ENCODE data around the gene PLEKHM3. TPM values are rescaled to one million over a fixed set of nuclear protein-coding genes. Genes with fewer than 3 reads are reported as not detected.

PLEKHM3 gene
- polyA plus RNA-seq, 4 donors, result 0.89 to 12.1 (median 2.1) TPM

DNA sequence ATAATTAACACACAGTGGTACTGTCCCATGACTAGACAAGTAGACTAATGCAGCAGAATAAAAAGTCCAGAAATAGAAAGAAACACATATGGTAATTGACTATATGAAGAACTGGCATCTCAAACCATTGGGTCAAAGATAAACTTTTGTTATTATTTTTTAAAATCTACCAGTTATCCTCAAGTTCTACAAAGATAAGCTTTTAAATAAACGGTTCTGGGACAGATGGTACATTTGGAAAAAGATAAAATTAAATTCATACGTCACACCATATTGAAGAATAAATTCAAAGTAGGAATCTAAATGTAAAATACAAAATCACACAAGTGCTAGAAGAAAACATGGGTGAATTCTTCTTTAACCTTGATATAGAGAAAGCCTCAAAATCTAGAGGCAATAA lies 37.6 kb upstream of the PLEKHM3 start:
- DNase-seq (no peak), FAIRE-seq (no peak)
- Histone ChIP-seq H3K36me3 (ENCODE audit: control insufficient read depth in 3 of 3, insufficient read depth in 2 of 3, low read depth in 1 of 3, low read length in 3 of 3) (no peaks in the 10 kb centered on the region), H3K9me3 (ENCODE audit: control insufficient read depth in 2 of 2, insufficient read depth in 1 of 2, low read depth in 1 of 2, low read length in 1 of 2) (no peaks in the 10 kb centered on the region), H3K27ac (ENCODE audit: low read depth in 1 of 3, low read length in 2 of 3) (no peak overlapping the region), H3K4me1 (ENCODE audit: control insufficient read depth in 3 of 3, insufficient read depth in 2 of 3, low read depth in 1 of 3, low read length in 2 of 3) (no peaks in the 10 kb centered on the region), H3K4me3 (ENCODE audit: low read depth in 1 of 3, low read length in 3 of 3) (no peak overlapping the region), H3K27me3 (ENCODE audit: control insufficient read depth in 3 of 3, insufficient read depth in 3 of 3, low read length in 3 of 3) (peaks cover 0 to 3% (median 0%) of the 10 kb centered on the region in 3 donors)
- 65 to 73% (median 69%) methylated on average over 2 of the region's 2 CpGs for WGBS, 3 donors

GRCh38 chr2:208062113-208062512 lies 36.8 kb upstream of the PLEKHM3 start:
- Histone ChIP-seq H3K4me1 (ENCODE audit: control insufficient read depth in 3 of 3, insufficient read depth in 2 of 3, low read depth in 1 of 3, low read length in 2 of 3) (no peaks in the 10 kb centered on the region), H3K4me3 (ENCODE audit: low read depth in 1 of 3, low read length in 3 of 3) (no peak overlapping the region), H3K36me3 (ENCODE audit: control insufficient read depth in 3 of 3, insufficient read depth in 2 of 3, low read depth in 1 of 3, low read length in 3 of 3) (no peaks in the 10 kb centered on the region), H3K27me3 (ENCODE audit: control insufficient read depth in 3 of 3, insufficient read depth in 3 of 3, low read length in 3 of 3) (peaks cover 0 to 3% (median 0%) of the 10 kb centered on the region in 3 donors), H3K9me3 (ENCODE audit: control insufficient read depth in 2 of 2, insufficient read depth in 1 of 2, low read depth in 1 of 2, low read length in 1 of 2) (no peaks in the 10 kb centered on the region), H3K27ac (ENCODE audit: low read depth in 1 of 3, low read length in 2 of 3) (no peak overlapping the region)
- DNase-seq (peak; percentile 39 to 69), FAIRE-seq (no peak)
- WGBS, 3 donors, result 13 to 38% (median 36%) methylated on average over 4 of the region's 4 CpGs

- H3K4me1 ChIP-seq (ENCODE audit: control insufficient read depth in 3 of 3, insufficient read depth in 2 of 3, low read depth in 1 of 3, low read length in 2 of 3), result no peaks in the 10 kb centered on the region
- peaks cover 0 to 3% (median 0%) of the 10 kb centered on the region in 3 donors for H3K27me3 ChIP-seq (ENCODE audit: control insufficient read depth in 3 of 3, insufficient read depth in 3 of 3, low read length in 3 of 3)
- 94 to 100% (median 97%) methylated on average over 1 of the region's 1 CpG for WGBS, 3 donors
- H3K4me3 ChIP-seq (ENCODE audit: low read depth in 1 of 3, low read length in 3 of 3), result no peak overlapping the region
- no peak for DNase-seq
- H3K27ac ChIP-seq (ENCODE audit: low read depth in 1 of 3, low read length in 2 of 3), result no peak overlapping the region
- H3K9me3 ChIP-seq (ENCODE audit: control insufficient read depth in 2 of 2, insufficient read depth in 1 of 2, low read depth in 1 of 2, low read length in 1 of 2), result no peaks in the 10 kb centered on the region
- no peaks in the 10 kb centered on the region for H3K36me3 ChIP-seq (ENCODE audit: control insufficient read depth in 3 of 3, insufficient read depth in 2 of 3, low read depth in 1 of 3, low read length in 3 of 3)
- FAIRE-seq, result no peak
Measured at GRCh38 chr2:208057108-208057507, 31.8 kb upstream of the PLEKHM3 start.

GRCh38 chr2:208049441-208049840 lies 24.1 kb upstream of the PLEKHM3 start:
- WGBS, 3 donors, result 63 to 75% (median 65%) methylated on average over 2 of the region's 2 CpGs

GRCh38 chr2:208049006-208049405 lies 23.7 kb upstream of the PLEKHM3 start:
- DNase-seq, result no peak
- Histone ChIP-seq H3K9me3 (ENCODE audit: control insufficient read depth in 2 of 2, insufficient read depth in 1 of 2, low read depth in 1 of 2, low read length in 1 of 2) (no peaks in the 10 kb centered on the region), H3K36me3 (ENCODE audit: control insufficient read depth in 3 of 3, insufficient read depth in 2 of 3, low read depth in 1 of 3, low read length in 3 of 3) (no peaks in the 10 kb centered on the region), H3K4me1 (ENCODE audit: control insufficient read depth in 3 of 3, insufficient read depth in 2 of 3, low read depth in 1 of 3, low read length in 2 of 3) (peaks cover 0 to 3% (median 2%) of the 10 kb centered on the region in 3 donors), H3K4me3 (ENCODE audit: low read depth in 1 of 3, low read length in 3 of 3) (no peak overlapping the region), H3K27me3 (ENCODE audit: control insufficient read depth in 3 of 3, insufficient read depth in 3 of 3, low read length in 3 of 3) (no peaks in the 10 kb centered on the region), H3K27ac (ENCODE audit: low read depth in 1 of 3, low read length in 2 of 3) (no peak overlapping the region)
- FAIRE-seq, result no peak
- 40 to 75% (median 59%) methylated on average over 4 of the region's 4 CpGs for WGBS, 3 donors

More at GRCh38 chr2:208049441-208049840, 24.1 kb upstream of the PLEKHM3 start:
- DNase-seq, result no peak
- Histone ChIP-seq H3K9me3 (ENCODE audit: control insufficient read depth in 2 of 2, insufficient read depth in 1 of 2, low read depth in 1 of 2, low read length in 1 of 2) (no peaks in the 10 kb centered on the region), H3K36me3 (ENCODE audit: control insufficient read depth in 3 of 3, insufficient read depth in 2 of 3, low read depth in 1 of 3, low read length in 3 of 3) (no peaks in the 10 kb centered on the region), H3K27me3 (ENCODE audit: control insufficient read depth in 3 of 3, insufficient read depth in 3 of 3, low read length in 3 of 3) (no peaks in the 10 kb centered on the region), H3K4me3 (ENCODE audit: low read depth in 1 of 3, low read length in 3 of 3) (no peak overlapping the region), H3K27ac (ENCODE audit: low read depth in 1 of 3, low read length in 2 of 3) (no peak overlapping the region), H3K4me1 (ENCODE audit: control insufficient read depth in 3 of 3, insufficient read depth in 2 of 3, low read depth in 1 of 3, low read length in 2 of 3) (peaks cover 0 to 3% (median 2%) of the 10 kb centered on the region in 3 donors)
- no peak for FAIRE-seq

- no peaks in the 10 kb centered on the region for H3K36me3 ChIP-seq (ENCODE audit: control insufficient read depth in 3 of 3, insufficient read depth in 2 of 3, low read depth in 1 of 3, low read length in 3 of 3)
- DNase-seq (peak; percentile 15 to 66), FAIRE-seq (no peak)
- WGBS, 3 donors, result 4 to 32% (median 31%) methylated on average over 3 of the region's 3 CpGs
- H3K4me3 ChIP-seq (ENCODE audit: low read depth in 1 of 3, low read length in 3 of 3), result no peak overlapping the region
- peaks cover 0 to 3% (median 2%) of the 10 kb centered on the region in 3 donors for H3K4me1 ChIP-seq (ENCODE audit: control insufficient read depth in 3 of 3, insufficient read depth in 2 of 3, low read depth in 1 of 3, low read length in 2 of 3)
- H3K9me3 ChIP-seq (ENCODE audit: control insufficient read depth in 2 of 2, insufficient read depth in 1 of 2, low read depth in 1 of 2, low read length in 1 of 2), result no peaks in the 10 kb centered on the region
- H3K27me3 ChIP-seq (ENCODE audit: control insufficient read depth in 3 of 3, insufficient read depth in 3 of 3, low read length in 3 of 3), result no peaks in the 10 kb centered on the region
- peak overlapping the region in 2 of 3 donors; percentile 41 to 45 for H3K27ac ChIP-seq (ENCODE audit: low read depth in 1 of 3, low read length in 2 of 3)
Measured at GRCh38 chr2:208047840-208048239, 22.5 kb upstream of the PLEKHM3 start.

- no peak for FAIRE-seq
- WGBS, 3 donors, result 91 to 96% (median 94%) methylated on average over 4 of the region's 4 CpGs
- H3K4me3 ChIP-seq (ENCODE audit: low read depth in 1 of 3, low read length in 3 of 3), result no peak overlapping the region
Measured at GRCh38 chr2:208046686-208047085, 21.4 kb upstream of the PLEKHM3 start.

GRCh38 chr2:208042450-208042849 lies 17.1 kb upstream of the PLEKHM3 start:
- WGBS, 3 donors, result 74 to 80% (median 77%) methylated on average over 2 of the region's 2 CpGs
- Histone ChIP-seq H3K27me3 (ENCODE audit: control insufficient read depth in 3 of 3, insufficient read depth in 3 of 3, low read length in 3 of 3) (no peaks in the 10 kb centered on the region), H3K4me3 (ENCODE audit: low read depth in 1 of 3, low read length in 3 of 3) (no peak overlapping the region), H3K36me3 (ENCODE audit: control insufficient read depth in 3 of 3, insufficient read depth in 2 of 3, low read depth in 1 of 3, low read length in 3 of 3) (no peaks in the 10 kb centered on the region), H3K9me3 (ENCODE audit: control insufficient read depth in 2 of 2, insufficient read depth in 1 of 2, low read depth in 1 of 2, low read length in 1 of 2) (no peaks in the 10 kb centered on the region), H3K4me1 (ENCODE audit: control insufficient read depth in 3 of 3, insufficient read depth in 2 of 3, low read depth in 1 of 3, low read length in 2 of 3) (no peaks in the 10 kb centered on the region), H3K27ac (ENCODE audit: low read depth in 1 of 3, low read length in 2 of 3) (no peak overlapping the region)
- no peak for DNase-seq
- no peak for FAIRE-seq

More at GRCh38 chr2:208046686-208047085, 21.4 kb upstream of the PLEKHM3 start:
- Histone ChIP-seq H3K4me1 (ENCODE audit: control insufficient read depth in 3 of 3, insufficient read depth in 2 of 3, low read depth in 1 of 3, low read length in 2 of 3) (peaks cover 0 to 3% (median 2%) of the 10 kb centered on the region in 3 donors), H3K9me3 (ENCODE audit: control insufficient read depth in 2 of 2, insufficient read depth in 1 of 2, low read depth in 1 of 2, low read length in 1 of 2) (no peaks in the 10 kb centered on the region), H3K27ac (ENCODE audit: low read depth in 1 of 3, low read length in 2 of 3) (no peak overlapping the region), H3K36me3 (ENCODE audit: control insufficient read depth in 3 of 3, insufficient read depth in 2 of 3, low read depth in 1 of 3, low read length in 3 of 3) (no peaks in the 10 kb centered on the region), H3K27me3 (ENCODE audit: control insufficient read depth in 3 of 3, insufficient read depth in 3 of 3, low read length in 3 of 3) (no peaks in the 10 kb centered on the region)
- no peak for DNase-seq

DNA sequence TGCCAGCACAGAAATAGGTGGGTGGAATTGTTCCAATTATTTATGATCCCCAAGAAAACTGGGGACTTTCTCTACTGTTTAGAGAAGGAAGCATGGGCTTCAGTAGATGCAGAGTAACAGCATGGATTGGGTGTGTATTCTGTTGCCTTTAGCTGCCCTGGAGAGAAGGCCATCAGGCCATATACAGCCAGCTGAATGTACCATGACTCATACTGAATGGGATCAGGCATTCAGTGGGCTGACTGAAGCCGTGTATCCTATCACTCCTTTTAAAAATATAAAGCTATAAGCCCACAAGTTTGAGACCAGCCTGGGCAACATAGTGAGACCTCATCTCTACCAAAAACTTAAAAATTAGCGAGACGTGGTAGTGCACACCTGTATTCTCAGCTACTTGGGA lies 16.7 kb upstream of the PLEKHM3 start:
- FAIRE-seq, result no peak
- Histone ChIP-seq H3K4me3 (ENCODE audit: low read depth in 1 of 3, low read length in 3 of 3) (no peak overlapping the region), H3K4me1 (ENCODE audit: control insufficient read depth in 3 of 3, insufficient read depth in 2 of 3, low read depth in 1 of 3, low read length in 2 of 3) (no peaks in the 10 kb centered on the region), H3K9me3 (ENCODE audit: control insufficient read depth in 2 of 2, insufficient read depth in 1 of 2, low read depth in 1 of 2, low read length in 1 of 2) (no peaks in the 10 kb centered on the region), H3K36me3 (ENCODE audit: control insufficient read depth in 3 of 3, insufficient read depth in 2 of 3, low read depth in 1 of 3, low read length in 3 of 3) (no peaks in the 10 kb centered on the region), H3K27ac (ENCODE audit: low read depth in 1 of 3, low read length in 2 of 3) (no peak overlapping the region), H3K27me3 (ENCODE audit: control insufficient read depth in 3 of 3, insufficient read depth in 3 of 3, low read length in 3 of 3) (no peaks in the 10 kb centered on the region)
- WGBS, 3 donors, result 66 to 75% (median 74%) methylated on average over 3 of the region's 3 CpGs
- DNase-seq, result peak in 1 of 2 donors; percentile 32

Measured in small intestine (tissue), 7 donors.